ENCODE results near the gene NRG2. TPM values are rescaled to one million over a fixed set of nuclear protein-coding genes. Genes with fewer than 3 reads are reported as not detected.

NRG2 gene
- total RNA-seq, 2 experiments from 2014 or later, result 0.08 to 0.17 TPM

DNA sequence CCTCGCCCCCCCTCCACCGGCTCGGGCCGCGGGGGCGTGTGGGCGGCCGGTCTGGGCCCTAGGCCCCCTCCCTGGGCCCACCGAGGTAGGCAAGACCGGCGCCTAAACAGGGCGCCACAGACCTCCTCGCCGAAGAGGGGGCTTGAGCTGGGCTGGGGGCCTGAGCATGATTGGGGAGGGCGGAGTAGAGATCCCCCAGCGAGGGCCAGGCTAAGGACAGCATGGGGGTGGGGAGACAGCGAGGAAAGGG is 138.6 kb downstream of the NRG2 start:
- Mint-ChIP-seq H3K36me3 (ENCODE audit: low read depth) (no peaks in the 10 kb centered on the region), H3K4me3 (no peak overlapping the region), H3K27me3 (peaks cover 36% of the 10 kb centered on the region), H3K9me3 (no peaks in the 10 kb centered on the region), H3K4me1 (ENCODE audit: low read depth) (peaks cover 5% of the 10 kb centered on the region), H3K27ac (no peak overlapping the region)
- H3K4me1 ChIP-seq (ENCODE audit: insufficient read depth, low read length), result peaks cover 9% of the 10 kb centered on the region
- H3K9me3 ChIP-seq (ENCODE audit: control insufficient read depth in 1 of 2, insufficient read depth in 1 of 2, low read length in 2 of 2), result peaks cover 0 to 12% of the 10 kb centered on the region in 2 experiments
- H3K27ac ChIP-seq (ENCODE audit: low read depth in 1 of 2, low read length in 2 of 2), result no peak overlapping the region
- TF ChIP-seq, protein P1, sequence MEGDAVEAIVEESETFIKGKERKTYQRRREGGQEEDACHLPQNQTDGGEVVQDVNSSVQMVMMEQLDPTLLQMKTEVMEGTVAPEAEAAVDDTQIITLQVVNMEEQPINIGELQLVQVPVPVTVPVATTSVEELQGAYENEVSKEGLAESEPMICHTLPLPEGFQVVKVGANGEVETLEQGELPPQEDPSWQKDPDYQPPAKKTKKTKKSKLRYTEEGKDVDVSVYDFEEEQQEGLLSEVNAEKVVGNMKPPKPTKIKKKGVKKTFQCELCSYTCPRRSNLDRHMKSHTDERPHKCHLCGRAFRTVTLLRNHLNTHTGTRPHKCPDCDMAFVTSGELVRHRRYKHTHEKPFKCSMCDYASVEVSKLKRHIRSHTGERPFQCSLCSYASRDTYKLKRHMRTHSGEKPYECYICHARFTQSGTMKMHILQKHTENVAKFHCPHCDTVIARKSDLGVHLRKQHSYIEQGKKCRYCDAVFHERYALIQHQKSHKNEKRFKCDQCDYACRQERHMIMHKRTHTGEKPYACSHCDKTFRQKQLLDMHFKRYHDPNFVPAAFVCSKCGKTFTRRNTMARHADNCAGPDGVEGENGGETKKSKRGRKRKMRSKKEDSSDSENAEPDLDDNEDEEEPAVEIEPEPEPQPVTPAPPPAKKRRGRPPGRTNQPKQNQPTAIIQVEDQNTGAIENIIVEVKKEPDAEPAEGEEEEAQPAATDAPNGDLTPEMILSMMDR (IDR thresholded peaks at IDR 0.05), result no peak
- peaks cover 42 to 49% of the 10 kb centered on the region in 2 experiments for H3K27me3 ChIP-seq (ENCODE audit: control insufficient read depth in 1 of 2, insufficient read depth in 2 of 2, low read length in 2 of 2)
- ATAC-seq (ENCODE audit: poor library complexity), result no peak
- H3K4me3 ChIP-seq (ENCODE audit: low read length), result no peak overlapping the region
- ChIA-PET POLR2A (no interaction called here), CTCF (no interaction called here)
- H3K36me3 ChIP-seq (ENCODE audit: insufficient read depth, low read length), result no peaks in the 10 kb centered on the region
- DNase-seq, result no peak
- intact Hi-C loops (cut with DNase I, micrococcal nuclease), result no loop called here

DNA sequence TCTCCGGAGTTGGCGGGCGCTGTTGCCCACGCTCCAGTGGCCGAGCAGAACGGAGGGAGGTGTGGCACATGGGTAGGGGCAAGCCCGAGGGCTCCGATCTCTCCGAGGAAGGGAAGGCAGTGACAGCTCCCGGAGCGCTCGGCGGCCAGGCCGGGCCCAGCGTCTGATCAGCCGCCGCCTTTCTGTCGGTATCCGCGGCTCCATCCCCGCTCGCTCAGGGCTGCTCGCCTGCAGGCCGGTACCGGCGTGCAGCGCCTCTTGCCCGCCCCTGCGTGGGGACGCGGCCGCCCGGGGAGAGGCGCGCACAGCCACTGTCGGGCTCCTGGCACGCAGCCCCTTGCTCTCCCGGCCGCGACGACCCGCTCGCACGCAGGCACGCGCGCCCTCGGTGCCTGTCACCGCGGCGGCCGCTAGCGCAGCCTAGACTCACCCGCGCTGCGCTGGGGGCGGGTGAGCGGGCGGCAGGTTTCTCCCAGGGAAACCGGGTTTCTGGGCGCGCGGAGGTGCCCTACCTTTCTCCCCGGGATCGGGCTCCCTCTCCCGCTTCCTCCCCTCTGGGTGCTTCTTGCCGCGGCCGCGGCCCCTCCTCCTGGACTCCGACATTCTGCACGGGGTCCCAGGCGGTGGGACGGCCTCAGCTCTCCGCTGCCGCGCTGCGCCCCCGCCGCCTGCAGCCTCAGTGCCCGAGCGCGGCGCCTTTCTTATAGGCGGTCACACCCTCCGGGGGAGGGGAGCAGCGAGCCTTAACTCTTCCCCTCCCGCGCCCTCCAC is 139.1 kb downstream of the NRG2 start:
- intact Hi-C loops (cut with DNase I, micrococcal nuclease), result no loop called here
- Mint-ChIP-seq H3K4me1 (ENCODE audit: low read depth) (peaks cover 5% of the 10 kb centered on the region), H3K9me3 (no peaks in the 10 kb centered on the region), H3K36me3 (ENCODE audit: low read depth) (no peaks in the 10 kb centered on the region), H3K27ac (no peak overlapping the region), H3K4me3 (no peak overlapping the region), H3K27me3 (peaks cover 41% of the 10 kb centered on the region)
- Histone ChIP-seq H3K4me3 (ENCODE audit: low read length) (no peak overlapping the region), H3K27me3 (ENCODE audit: control insufficient read depth in 1 of 2, insufficient read depth in 2 of 2, low read length in 2 of 2) (peaks cover 42 to 49% of the 10 kb centered on the region in 2 experiments), H3K36me3 (ENCODE audit: insufficient read depth, low read length) (no peaks in the 10 kb centered on the region), H3K4me1 (ENCODE audit: insufficient read depth, low read length) (peaks cover 9% of the 10 kb centered on the region), H3K9me3 (ENCODE audit: control insufficient read depth in 1 of 2, insufficient read depth in 1 of 2, low read length in 2 of 2) (peaks cover 0 to 12% of the 10 kb centered on the region in 2 experiments), H3K27ac (ENCODE audit: low read depth in 1 of 2, low read length in 2 of 2) (no peak overlapping the region)
- ATAC-seq (ENCODE audit: poor library complexity) (peak; percentile 24), DNase-seq (peak in 1 of 14 experiments; percentile 6)
- ChIA-PET POLR2A (no interaction called here), CTCF (no interaction called here)
- TF ChIP-seq, protein P1 (IDR thresholded peaks at IDR 0.05), result no peak

DNA sequence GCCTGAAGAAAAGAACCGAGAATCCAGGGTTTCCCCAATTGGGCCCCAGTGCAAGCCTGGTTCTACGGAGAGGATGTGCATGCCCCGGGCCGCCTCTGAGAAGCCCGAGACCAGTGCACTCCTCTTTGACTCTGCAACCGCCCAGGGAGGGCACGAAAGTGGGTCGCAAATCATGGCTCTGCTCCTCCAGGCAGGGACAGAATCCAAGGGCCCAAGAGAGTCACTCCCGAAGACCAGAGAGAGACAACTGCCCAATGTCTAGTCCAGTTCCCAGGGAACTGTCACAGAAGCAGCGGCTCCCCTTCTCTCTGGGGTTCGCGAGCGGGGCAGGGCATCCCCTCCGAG is 139.7 kb downstream of the NRG2 start:
- H3K36me3 ChIP-seq (ENCODE audit: insufficient read depth, low read length), result no peaks in the 10 kb centered on the region
- TF ChIP-seq, protein P1 (IDR thresholded peaks at IDR 0.05), result no peak
- CTCF ChIA-PET, result no interaction called here

More for the DNA sequence above, 139.7 kb downstream of the NRG2 start:
- H3K9me3 ChIP-seq (ENCODE audit: control insufficient read depth in 1 of 2, insufficient read depth in 1 of 2, low read length in 2 of 2), result peaks cover 0 to 12% of the 10 kb centered on the region in 2 experiments
- peak overlapping the region; percentile 43 for H3K4me3 Mint-ChIP-seq
- intact Hi-C loops (cut with DNase I, micrococcal nuclease), result no loop called here
- peaks cover 5% of the 10 kb centered on the region for H3K4me1 Mint-ChIP-seq (ENCODE audit: low read depth)
- DNase-seq, result no peak
- no peaks in the 10 kb centered on the region for H3K36me3 Mint-ChIP-seq (ENCODE audit: low read depth)
- H3K4me1 ChIP-seq (ENCODE audit: insufficient read depth, low read length), result peaks cover 9% of the 10 kb centered on the region
- H3K27me3 ChIP-seq (ENCODE audit: control insufficient read depth in 1 of 2, insufficient read depth in 2 of 2, low read length in 2 of 2), result peaks cover 42 to 49% of the 10 kb centered on the region in 2 experiments
- H3K9me3 Mint-ChIP-seq, result no peaks in the 10 kb centered on the region
- no peak for ATAC-seq (ENCODE audit: poor library complexity)
- POLR2A ChIA-PET, result no interaction called here
- no peak overlapping the region for H3K27ac Mint-ChIP-seq
- H3K27me3 Mint-ChIP-seq, result peaks cover 46% of the 10 kb centered on the region
- H3K27ac ChIP-seq (ENCODE audit: low read depth in 1 of 2, low read length in 2 of 2), result no peak overlapping the region
- no peak overlapping the region for H3K4me3 ChIP-seq (ENCODE audit: low read length)
